ENCODE data around the gene TRAPPC10. TPM values are rescaled to one million over a fixed set of nuclear protein-coding genes. Genes with fewer than 3 reads are reported as not detected.
A peak's percentile ranks its signal among the peaks of the same experiment; 100 is the strongest.

TRAPPC10 gene
- total and polyA plus RNA-seq, 2 of the 8 experiments (the other 6 are each of a cell fraction or from before 2014, with no cell fraction given): 18.5 to 29.8 TPM

- TF ChIP-seq PHF8 (conservative IDR thresholded peaks at IDR 0.05; ENCODE audit: low read depth, low read length): peak; percentile 64; the same call in 1 of the 2 replicates
- TF ChIP-seq KDM5A (IDR thresholded peaks at IDR 0.05; ENCODE audit: low read length): peak; percentile 71
- no peak for TF ChIP-seq ASH2L (IDR thresholded peaks at IDR 0.05; ENCODE audit: low read length)
- TF ChIP-seq JUN (IDR thresholded peaks at IDR 0.05; ENCODE audit: low read depth, low read length): no peak
- no peak for TF ChIP-seq USF2 (IDR thresholded peaks at IDR 0.05; ENCODE audit: low read length)
- TF ChIP-seq SP1 (IDR thresholded peaks at IDR 0.05; ENCODE audit: low read depth, low read length): no peak
- no peak; the same call in 1 of the 2 replicates for TF ChIP-seq TBP (IDR thresholded peaks at IDR 0.05; ENCODE audit: low read depth, low read length)
- peak in 1 of 2 experiments; percentile 35; a peak in 1 of 4 replicates for TF ChIP-seq HDAC2 (IDR thresholded peaks at IDR 0.05; ENCODE audit: borderline replicate concordance in 1 of 2, low read depth in 2 of 2, low read length in 2 of 2)
- 0 out of 2 replicates have a peak, but pooled peaks have one; percentile 3 for TF ChIP-seq CREB1 (IDR thresholded peaks at IDR 0.05)
- no peak for TF ChIP-seq YY1 (IDR thresholded peaks at IDR 0.05; ENCODE audit: low read depth, low read length)
- no peak for TF ChIP-seq CHD1 (IDR thresholded peaks at IDR 0.05; ENCODE audit: low read depth, low read length)
- no peak for TF ChIP-seq RXRA (IDR thresholded peaks at IDR 0.05; ENCODE audit: insufficient read depth, low read depth, low read length)
- no peak for TF ChIP-seq EGR1 (IDR thresholded peaks at IDR 0.05; ENCODE audit: borderline replicate concordance, low read depth, low read length)
- TF ChIP-seq TAF7 (optimal IDR thresholded peaks at IDR 0.05; ENCODE audit: borderline replicate concordance, low read depth, low read length): peak; percentile 47
- no peak for TF ChIP-seq MAX (IDR thresholded peaks at IDR 0.05)
- TF ChIP-seq RFX5 (IDR thresholded peaks at IDR 0.05; ENCODE audit: borderline replicate concordance, low read depth, low read length): no peak
- TF ChIP-seq CTCF (IDR thresholded peaks at IDR 0.05; ENCODE audit: control extremely low read depth in 1 of 3, insufficient read depth in 1 of 3, low read depth in 1 of 3, low read length in 3 of 3): peak; percentile 43 to 62 (median 47)
- peak in 1 of 2 experiments; percentile 4; a peak in 2 of 3 replicates for TF ChIP-seq POLR2A (IDR thresholded peaks at IDR 0.05; ENCODE audit: control extremely low read depth in 1 of 2, low read depth in 2 of 2, low read length in 2 of 2)
- TF ChIP-seq CEBPB (IDR thresholded peaks at IDR 0.05; ENCODE audit: low read depth, low read length): no peak
- TF ChIP-seq SIRT6 (IDR thresholded peaks at IDR 0.05; ENCODE audit: low read length): no peak
These were observed 618 bp downstream of the TRAPPC10 start (continued) for GRCh38 chr21:44012474-44013379.
